SU-DHL-6 (cell line): Measurements from ENCODE around the gene CDH22.

Experiments used
- EZH2phosphoT487 ChIP-seq: fragments of 200-600 bp; sonication (generic), shearing (Covaris generic); conservative IDR thresholded peaks from 2 replicates; pipeline ENCODE4 v1.6.1; 2018; ENCODE audit warnings: mild to moderate bottlenecking, antibody characterized with exemption, low read length, moderate library complexity, mixed read lengths
- TF ChIP-seq, protein P1 (sequence below): fragments of 200-600 bp; sonication (generic); IDR thresholded peaks from one replicate; pipeline ENCODE4 v1.5.1; 2017; ENCODE audit warnings: antibody characterized with exemption, mild to moderate bottlenecking, low read length, moderate library complexity; ENCODE audit not compliant: insufficient read depth, poor library complexity, severe bottlenecking

DNA sequence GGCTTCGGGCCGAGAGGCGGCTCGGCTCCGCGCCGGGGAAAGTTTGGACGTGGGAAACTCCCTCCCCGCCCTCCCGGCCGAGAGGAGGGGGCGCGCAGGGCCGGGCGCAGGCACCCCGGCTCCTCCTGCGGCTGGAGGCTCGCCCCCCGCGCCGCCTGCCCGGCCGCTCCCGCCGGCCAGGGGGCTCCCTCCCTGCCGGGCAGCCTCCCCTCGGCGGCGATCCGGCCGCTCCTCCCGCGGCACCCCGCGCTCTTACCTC lies 370 bp downstream of the CDH22 start:
- TF ChIP-seq, protein P1, sequence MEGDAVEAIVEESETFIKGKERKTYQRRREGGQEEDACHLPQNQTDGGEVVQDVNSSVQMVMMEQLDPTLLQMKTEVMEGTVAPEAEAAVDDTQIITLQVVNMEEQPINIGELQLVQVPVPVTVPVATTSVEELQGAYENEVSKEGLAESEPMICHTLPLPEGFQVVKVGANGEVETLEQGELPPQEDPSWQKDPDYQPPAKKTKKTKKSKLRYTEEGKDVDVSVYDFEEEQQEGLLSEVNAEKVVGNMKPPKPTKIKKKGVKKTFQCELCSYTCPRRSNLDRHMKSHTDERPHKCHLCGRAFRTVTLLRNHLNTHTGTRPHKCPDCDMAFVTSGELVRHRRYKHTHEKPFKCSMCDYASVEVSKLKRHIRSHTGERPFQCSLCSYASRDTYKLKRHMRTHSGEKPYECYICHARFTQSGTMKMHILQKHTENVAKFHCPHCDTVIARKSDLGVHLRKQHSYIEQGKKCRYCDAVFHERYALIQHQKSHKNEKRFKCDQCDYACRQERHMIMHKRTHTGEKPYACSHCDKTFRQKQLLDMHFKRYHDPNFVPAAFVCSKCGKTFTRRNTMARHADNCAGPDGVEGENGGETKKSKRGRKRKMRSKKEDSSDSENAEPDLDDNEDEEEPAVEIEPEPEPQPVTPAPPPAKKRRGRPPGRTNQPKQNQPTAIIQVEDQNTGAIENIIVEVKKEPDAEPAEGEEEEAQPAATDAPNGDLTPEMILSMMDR, result no peak
- TF ChIP-seq EZH2phosphoT487, result no peak
